ENCODE data around the gene CDH24. TPM values are rescaled to one million over a fixed set of nuclear protein-coding genes. Genes with fewer than 3 reads are reported as not detected.

CDH24 gene
- total and polyA plus RNA-seq, 2 of the 13 experiments (the other 11 are each of a cell fraction or from before 2014, with no cell fraction given), result 0.69 to 0.99 TPM

- TF ChIP-seq ZNF326 (CRISPR knock-in tag; IDR thresholded peaks at IDR 0.05; ENCODE audit: borderline replicate concordance) (peak; percentile 44; the same call in 1 of the 2 replicates), FIP1L1 (IDR thresholded peaks at IDR 0.05; ENCODE audit: borderline replicate concordance, insufficient read depth, low read depth, low read length) (peak; percentile 85; the same call in 1 of the 2 replicates), ZFP37 (CRISPR knock-in tag; IDR thresholded peaks at IDR 0.05; ENCODE audit: borderline replicate concordance) (peak; percentile 91), ZNF274 (CRISPR knock-in tag; IDR thresholded peaks at IDR 0.05) (peak; percentile 99), AGO1 (IDR thresholded peaks at IDR 0.05; ENCODE audit: low read depth, low read length, poor library complexity, severe bottlenecking) (peak; percentile 86), TEAD3 (CRISPR knock-in tag; optimal IDR thresholded peaks at IDR 0.05; ENCODE audit: borderline replicate concordance) (peak; percentile 41), ARNTL (CRISPR knock-in tag; IDR thresholded peaks at IDR 0.05) (no peak; the same call in none of the 2 replicates), JUNB (CRISPR knock-in tag; IDR thresholded peaks at IDR 0.05; ENCODE audit: borderline replicate concordance) (no peak), ZFP36 (IDR thresholded peaks at IDR 0.05; ENCODE audit: borderline replicate concordance, low read depth, low read length, partially characterized antibody) (no peak), ZNF234 (CRISPR knock-in tag; conservative IDR thresholded peaks at IDR 0.05) (no peak), ZBTB39 (CRISPR knock-in tag; IDR thresholded peaks at IDR 0.05) (peak; percentile 99), SP1 (IDR thresholded peaks at IDR 0.05) (no peak), SP1 (CRISPR knock-in tag; IDR thresholded peaks at IDR 0.05) (no peak; the same call in 1 of the 2 replicates), PAX8 (CRISPR knock-in tag; IDR thresholded peaks at IDR 0.05; ENCODE audit: borderline replicate concordance) (peak; percentile 100), U2AF1 (optimal IDR thresholded peaks at IDR 0.05; ENCODE audit: low read depth, low read length) (peak; percentile 55), TGIF2 (CRISPR knock-in tag; IDR thresholded peaks at IDR 0.05) (peak; percentile 76), SP4 (CRISPR knock-in tag; IDR thresholded peaks at IDR 0.05) (peak; percentile 81), SMAD1 (CRISPR knock-in tag; IDR thresholded peaks at IDR 0.05; ENCODE audit: borderline replicate concordance, low read depth) (no peak; the same call in 1 of the 2 replicates)
- TF ChIP-seq, protein P1, sequence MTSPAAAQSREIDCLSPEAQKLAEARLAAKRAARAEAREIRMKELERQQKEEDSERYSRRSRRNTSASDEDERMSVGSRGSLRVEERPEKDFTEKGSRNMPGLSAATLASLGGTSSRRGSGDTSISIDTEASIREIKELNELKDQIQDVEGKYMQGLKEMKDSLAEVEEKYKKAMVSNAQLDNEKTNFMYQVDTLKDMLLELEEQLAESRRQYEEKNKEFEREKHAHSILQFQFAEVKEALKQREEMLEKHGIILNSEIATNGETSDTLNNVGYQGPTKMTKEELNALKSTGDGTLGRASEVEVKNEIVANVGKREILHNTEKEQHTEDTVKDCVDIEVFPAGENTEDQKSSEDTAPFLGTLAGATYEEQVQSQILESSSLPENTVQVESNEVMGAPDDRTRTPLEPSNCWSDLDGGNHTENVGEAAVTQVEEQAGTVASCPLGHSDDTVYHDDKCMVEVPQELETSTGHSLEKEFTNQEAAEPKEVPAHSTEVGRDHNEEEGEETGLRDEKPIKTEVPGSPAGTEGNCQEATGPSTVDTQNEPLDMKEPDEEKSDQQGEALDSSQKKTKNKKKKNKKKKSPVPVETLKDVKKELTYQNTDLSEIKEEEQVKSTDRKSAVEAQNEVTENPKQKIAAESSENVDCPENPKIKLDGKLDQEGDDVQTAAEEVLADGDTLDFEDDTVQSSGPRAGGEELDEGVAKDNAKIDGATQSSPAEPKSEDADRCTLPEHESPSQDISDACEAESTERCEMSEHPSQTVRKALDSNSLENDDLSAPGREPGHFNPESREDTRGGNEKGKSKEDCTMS (CRISPR knock-in tag; conservative IDR thresholded peaks at IDR 0.05), result peak; percentile 65
- TF ChIP-seq, protein P2, sequence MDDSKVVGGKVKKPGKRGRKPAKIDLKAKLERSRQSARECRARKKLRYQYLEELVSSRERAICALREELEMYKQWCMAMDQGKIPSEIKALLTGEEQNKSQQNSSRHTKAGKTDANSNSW (CRISPR knock-in tag; IDR thresholded peaks at IDR 0.05; ENCODE audit: borderline replicate concordance), result peak; percentile 97
- TF ChIP-seq, protein P3, sequence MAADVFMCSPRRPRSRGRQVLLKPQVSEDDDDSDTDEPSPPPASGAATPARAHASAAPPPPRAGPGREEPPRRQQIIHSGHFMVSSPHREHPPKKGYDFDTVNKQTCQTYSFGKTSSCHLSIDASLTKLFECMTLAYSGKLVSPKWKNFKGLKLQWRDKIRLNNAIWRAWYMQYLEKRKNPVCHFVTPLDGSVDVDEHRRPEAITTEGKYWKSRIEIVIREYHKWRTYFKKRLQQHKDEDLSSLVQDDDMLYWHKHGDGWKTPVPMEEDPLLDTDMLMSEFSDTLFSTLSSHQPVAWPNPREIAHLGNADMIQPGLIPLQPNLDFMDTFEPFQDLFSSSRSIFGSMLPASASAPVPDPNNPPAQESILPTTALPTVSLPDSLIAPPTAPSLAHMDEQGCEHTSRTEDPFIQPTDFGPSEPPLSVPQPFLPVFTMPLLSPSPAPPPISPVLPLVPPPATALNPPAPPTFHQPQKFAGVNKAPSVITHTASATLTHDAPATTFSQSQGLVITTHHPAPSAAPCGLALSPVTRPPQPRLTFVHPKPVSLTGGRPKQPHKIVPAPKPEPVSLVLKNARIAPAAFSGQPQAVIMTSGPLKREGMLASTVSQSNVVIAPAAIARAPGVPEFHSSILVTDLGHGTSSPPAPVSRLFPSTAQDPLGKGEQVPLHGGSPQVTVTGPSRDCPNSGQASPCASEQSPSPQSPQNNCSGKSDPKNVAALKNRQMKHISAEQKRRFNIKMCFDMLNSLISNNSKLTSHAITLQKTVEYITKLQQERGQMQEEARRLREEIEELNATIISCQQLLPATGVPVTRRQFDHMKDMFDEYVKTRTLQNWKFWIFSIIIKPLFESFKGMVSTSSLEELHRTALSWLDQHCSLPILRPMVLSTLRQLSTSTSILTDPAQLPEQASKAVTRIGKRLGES (CRISPR knock-in tag; IDR thresholded peaks at IDR 0.05; ENCODE audit: borderline replicate concordance), result peak; percentile 84; the same call in 1 of the 2 replicates
- TF ChIP-seq, protein P4, sequence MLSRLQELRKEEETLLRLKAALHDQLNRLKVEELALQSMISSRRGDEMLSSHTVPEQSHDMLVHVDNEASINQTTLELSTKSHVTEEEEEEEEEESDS (CRISPR knock-in tag; IDR thresholded peaks at IDR 0.05; ENCODE audit: borderline replicate concordance), result peak; percentile 95
These were observed 37.4 kb upstream of the CDH24 start, which contains the start of gene ACIN1 (continued) for GRCh38 chr14:23094666-23095195.
